Choroid plexus epithelial cell (primary cell): Measurements from ENCODE around the gene CLEC2L.

ENCODE experiments used
- DNase-seq: peaks from one replicate; pipeline ENCODE4 v3.0.0-alpha.2; 2010; ENCODE audit warnings: low read depth
- H3K4me3 ChIP-seq: 2 replicates; pipeline ENCODE4 v1.5.1; 2011; ENCODE audit warnings: low read depth, mild to moderate bottlenecking, control low read depth, low read length, moderate library complexity
- TF ChIP-seq, protein P1 (sequence below): conservative IDR thresholded peaks from 2 replicates; pipeline ENCODE4 v1.5.1; 2011; ENCODE audit warnings: low read depth, mild to moderate bottlenecking, control low read depth, inconsistent platforms, low read length, moderate library complexity

CLEC2L gene

DNA sequence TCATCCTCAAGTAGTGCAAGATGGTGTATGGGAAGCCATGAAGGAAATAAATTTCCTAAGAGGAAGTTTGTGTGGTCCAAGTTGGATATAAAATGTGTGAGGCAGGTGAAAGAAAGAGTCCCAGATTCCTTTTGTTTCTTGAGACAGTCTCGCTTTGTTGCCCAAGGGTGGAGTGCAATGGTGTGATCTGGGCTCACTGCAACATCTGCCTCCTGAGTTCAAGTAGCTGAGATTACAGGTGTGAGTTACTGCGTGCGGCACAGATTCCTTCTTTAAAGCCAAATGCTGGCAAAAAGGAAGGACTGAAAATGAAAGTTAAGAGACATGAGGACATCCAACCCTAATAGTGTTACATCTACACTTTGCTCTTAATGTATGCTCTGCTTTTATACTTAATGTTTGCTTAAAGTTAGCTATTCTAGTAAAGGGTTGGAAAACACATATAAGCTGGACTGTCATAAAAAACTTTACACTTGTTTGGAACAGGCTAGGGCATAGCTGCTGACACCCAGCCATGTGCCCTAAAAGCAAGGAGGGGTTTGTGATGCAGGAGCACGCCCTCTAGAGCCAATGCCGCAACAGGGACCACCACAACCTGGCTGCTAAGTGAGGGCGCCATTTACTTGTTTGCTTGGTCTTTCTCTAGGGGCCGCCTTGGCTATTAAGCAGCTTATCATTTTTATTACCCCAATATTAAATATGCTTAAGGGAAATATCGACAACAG is 34.5 kb downstream of the CLEC2L start:
- H3K4me3 ChIP-seq: no peak overlapping the region
- TF ChIP-seq, protein P1, sequence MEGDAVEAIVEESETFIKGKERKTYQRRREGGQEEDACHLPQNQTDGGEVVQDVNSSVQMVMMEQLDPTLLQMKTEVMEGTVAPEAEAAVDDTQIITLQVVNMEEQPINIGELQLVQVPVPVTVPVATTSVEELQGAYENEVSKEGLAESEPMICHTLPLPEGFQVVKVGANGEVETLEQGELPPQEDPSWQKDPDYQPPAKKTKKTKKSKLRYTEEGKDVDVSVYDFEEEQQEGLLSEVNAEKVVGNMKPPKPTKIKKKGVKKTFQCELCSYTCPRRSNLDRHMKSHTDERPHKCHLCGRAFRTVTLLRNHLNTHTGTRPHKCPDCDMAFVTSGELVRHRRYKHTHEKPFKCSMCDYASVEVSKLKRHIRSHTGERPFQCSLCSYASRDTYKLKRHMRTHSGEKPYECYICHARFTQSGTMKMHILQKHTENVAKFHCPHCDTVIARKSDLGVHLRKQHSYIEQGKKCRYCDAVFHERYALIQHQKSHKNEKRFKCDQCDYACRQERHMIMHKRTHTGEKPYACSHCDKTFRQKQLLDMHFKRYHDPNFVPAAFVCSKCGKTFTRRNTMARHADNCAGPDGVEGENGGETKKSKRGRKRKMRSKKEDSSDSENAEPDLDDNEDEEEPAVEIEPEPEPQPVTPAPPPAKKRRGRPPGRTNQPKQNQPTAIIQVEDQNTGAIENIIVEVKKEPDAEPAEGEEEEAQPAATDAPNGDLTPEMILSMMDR: peak; percentile 14
- no peak for DNase-seq

DNA sequence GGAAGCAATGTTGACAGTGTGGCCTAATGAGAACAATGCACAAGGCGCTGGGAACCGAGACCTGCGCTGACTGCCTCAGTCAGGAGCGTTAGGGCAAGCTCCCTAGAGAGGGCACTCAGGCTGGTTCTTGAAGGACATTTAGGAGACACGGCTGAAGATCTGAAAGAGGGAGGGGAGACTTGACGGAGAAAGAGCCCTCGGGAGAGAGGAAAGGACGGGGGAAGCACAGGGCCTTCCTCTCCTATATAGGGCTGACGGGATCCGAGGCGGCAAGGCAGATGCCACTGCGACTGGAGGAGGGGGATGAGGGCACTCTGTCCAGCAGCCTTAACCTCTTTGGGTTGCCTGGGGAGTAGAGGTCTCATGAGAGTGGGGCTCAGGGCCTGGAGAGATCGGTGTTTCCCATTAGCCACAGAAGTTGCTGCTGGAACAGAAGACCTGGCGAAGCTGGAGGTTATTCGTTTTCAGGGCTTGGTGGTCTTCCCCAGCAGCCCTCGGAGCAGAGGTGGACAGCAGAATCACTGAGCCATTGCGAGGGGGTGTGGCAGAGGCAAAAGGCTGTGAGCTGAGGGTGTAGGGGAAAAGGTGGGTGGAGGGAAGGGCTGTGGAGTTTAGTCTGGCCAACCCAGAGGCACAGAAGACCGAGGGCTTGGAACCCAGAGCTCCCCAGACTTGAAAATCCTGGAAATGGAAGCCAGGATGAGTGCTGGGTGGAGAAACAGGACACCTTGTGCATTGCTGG is 36.0 kb downstream of the CLEC2L start:
- no peak for DNase-seq
- TF ChIP-seq, protein P1: no peak

DNA sequence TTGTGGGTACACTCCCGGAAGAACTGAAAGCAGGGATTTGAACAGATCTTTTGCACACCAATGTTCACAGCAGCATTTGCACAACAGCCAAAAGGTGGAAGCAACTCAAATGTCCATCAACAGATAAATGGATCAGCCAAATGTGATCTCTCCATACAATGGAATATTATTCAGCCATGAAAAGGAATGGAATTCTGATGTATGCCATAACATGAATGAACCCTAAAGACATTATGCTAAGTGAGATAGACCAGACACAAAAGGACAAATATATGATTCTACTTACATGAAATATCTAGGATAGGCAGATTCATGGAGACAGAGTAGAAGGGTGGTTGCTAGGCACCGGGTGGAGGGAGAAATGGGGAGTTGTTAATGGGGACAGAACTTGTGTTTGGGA is 36.7 kb downstream of the CLEC2L start:
- DNase-seq: no peak
- H3K4me3 ChIP-seq: no peak overlapping the region
- TF ChIP-seq, protein P1: no peak

More for the DNA sequence above, 36.0 kb downstream of the CLEC2L start:
- H3K4me3 ChIP-seq: no peak overlapping the region

DNA sequence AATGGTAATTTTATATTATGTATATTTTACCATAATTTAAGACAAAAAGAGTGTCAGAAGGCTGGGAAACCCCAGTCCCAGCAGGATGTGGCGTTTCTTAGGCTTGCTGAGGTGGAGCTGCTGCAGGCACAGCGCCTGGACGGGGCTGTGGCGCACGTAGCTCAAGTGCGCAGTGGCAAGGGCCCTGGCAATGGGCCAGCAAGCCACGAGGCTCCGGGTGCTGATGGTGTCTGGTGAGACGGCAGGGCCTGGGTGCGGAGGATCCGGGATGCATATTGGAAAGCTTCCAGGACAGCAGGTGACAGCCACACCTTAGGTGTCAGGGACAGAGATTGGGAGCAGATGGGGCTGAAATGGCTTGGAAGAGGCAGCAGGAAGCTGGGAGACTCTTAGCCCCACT is 37.2 kb downstream of the CLEC2L start:
- no peak overlapping the region for H3K4me3 ChIP-seq
- TF ChIP-seq, protein P1: no peak
- no peak for DNase-seq

DNA sequence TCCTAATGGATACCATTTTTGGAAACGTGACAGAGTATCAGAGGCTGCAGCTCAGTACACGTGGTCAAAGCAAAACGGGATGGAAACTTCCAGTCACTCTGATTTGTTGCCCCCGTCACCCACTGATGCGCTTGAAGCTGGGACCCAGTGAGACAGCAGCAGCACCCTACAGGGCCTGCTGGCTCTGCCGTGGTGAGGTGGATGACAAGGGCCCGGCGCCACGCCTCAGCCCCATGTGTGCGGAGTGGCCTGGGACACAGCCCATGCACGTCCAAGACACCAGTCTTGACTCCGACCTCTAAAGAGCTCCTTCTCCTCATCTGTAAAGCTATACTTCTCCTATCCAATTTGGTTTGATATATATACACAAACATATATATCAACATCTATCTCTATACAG is 39.0 kb downstream of the CLEC2L start:
- TF ChIP-seq, protein P1: no peak
- no peak for DNase-seq
- H3K4me3 ChIP-seq: no peak overlapping the region

DNA sequence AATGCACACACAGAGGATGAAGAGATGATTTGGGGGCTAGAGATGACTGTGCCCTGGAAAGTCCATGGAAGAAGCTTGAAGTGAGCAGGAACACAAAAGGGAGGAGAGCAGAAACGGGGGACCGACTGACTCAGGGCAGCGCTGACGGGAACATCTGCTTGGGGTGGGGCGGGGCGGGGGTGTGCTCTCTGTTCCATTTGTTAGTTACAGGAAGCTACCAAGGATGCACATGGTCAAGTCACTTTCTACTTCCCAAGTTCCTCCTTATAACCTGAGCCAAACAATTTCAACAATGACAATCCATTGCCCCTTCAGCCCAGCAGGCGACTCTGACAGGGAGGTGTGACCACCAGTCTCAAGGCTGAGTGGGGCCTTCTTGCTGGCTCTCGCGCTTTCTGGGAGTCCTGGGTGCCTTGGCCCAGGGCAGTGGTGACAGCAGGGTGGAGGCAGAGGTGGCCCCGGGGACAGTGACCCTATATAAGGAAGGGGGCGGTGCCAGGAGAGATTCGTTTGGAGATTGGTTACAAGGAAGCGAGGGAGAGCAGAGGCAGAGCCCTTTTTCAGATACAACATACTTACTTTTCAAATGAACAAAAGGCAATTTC is 39.6 kb downstream of the CLEC2L start:
- TF ChIP-seq, protein P1: no peak
- H3K4me3 ChIP-seq: no peak overlapping the region
- DNase-seq: no peak
